Activated CD8-positive, alpha-beta memory T cell treated with anti-CD3 and anti-CD28 coated beads, Interleukin-2, amount 50 U/mL, for 1 hour (primary cell): ENCODE measurements around the gene HS1BP3.

Experiments
- DNase-seq: peaks from one replicate; pipeline ENCODE4 v3.0.0-alpha.2; 2020; ENCODE audit errors: extremely low read depth

Gene HS1BP3

DNA sequence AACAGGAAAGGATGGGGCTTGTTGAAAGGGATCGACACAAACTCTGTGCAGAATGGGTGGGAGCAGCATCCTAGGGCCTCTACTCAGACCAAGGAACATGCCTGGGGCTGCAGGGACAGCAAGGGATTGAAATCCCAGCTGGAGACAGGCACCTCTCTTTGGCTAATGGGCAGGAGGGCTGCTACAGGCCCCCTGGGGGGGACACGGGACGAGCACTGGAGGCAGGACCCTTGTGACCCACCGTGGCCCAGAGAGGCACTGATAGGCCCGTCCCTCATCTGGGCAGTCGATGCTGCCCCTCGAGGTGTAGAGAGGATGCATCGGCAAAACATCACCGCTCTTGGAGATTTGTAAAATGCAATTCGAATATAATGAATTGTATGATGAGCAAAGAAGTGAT is 5.1 kb downstream of the HS1BP3 start:
- DNase-seq, result no peak

DNA sequence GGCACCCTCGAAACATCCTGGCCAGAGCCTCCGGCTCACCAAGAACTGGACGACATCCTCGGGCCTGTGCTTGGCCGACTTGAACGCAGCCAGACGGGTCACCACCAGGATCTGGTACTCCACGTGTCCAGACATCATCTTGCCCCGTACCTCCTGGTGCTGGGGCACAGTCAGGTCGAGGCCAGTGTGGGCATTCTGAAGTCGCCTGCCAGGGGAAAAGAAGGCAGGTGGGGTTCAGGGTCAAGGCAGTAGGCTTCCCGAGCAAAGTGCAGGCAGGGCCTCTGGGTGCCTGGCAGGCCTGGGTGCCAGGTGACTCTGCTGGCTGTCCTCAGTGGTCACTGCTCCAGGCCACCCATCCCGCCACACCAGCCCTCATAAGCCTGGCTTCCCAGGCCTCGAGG is 5.6 kb downstream of the HS1BP3 start:
- DNase-seq, result no peak

DNA sequence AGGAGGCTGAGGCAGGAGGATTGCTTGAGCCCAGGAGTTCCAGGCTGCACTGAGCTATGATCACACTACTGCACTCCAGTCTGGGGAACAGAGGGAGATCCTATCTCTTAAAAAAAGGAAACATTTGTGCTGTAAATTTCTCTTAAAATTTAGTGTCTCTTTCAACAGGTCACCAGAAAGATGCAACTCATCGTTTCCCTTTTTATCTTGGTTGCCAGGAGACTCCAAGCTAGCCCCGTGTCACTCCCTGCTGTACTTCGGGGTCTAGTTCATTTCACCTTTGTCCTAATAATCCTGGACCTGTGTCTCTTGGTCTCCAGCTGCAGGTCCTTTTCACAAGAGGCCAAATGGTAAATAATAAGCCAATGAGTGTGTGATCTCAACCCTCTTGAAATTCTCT is 7.1 kb downstream of the HS1BP3 start:
- no peak for DNase-seq

DNA sequence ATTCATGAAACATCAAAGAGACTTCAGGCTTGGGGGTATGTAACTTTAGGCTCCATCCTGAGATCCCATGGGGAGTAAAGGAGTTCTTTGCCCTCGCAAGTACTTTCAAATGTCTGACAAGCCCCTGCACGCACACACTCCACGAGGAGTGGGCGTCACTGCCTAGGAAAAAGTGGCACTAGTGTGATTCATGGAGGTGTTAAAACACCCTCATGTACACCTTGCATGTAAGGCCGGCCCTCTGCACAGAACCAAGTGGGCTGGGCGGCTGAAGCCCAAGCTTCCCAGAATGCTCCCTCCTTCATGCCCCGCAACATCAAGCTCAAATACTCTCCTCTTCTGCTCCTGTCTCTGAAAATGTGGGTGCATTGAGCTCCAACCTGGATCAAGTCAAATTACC is 7.8 kb downstream of the HS1BP3 start:
- no peak for DNase-seq

DNA sequence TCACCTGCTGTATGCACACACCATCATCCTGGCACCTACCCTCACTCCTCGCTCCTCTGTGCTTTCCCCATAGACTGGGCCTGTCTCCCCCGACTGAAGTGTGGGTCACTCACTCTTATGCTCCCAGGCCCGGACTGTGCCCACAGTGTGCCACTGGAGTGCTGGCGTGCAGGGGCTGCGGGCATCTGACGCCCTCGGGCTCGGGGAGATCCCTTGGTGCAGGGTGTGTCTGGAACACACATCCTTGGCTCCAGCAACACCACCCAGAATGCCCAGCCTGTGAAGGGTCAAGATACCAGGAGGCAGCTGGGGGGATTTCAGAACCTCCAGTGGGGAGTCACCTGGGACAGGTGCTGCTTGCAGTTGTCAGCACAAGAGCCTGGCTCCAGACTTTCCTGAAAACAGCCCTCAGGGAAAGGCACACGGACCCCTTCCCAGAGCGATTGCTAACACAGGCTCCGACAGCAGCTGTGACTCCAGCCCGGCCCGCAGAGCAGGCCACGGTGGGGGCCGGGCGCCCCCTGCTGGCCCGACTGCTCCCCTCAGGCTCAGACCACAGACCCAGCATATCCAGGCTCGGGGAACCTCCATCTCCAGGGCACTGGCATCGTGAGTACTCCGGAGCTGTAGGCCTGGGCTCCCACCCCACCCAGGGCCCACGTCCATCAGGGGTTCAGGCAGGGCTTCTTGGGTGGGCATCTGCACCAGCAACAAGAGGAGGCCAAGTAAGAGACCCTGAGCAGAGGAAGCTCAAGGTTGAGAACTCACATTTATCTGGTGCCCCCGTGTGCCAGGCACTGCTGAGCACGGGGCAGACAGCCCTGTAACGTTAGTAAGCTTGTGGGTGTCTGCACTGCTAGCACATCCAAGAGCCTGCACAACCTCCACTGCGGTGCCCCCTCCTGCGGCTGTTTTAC is 8.6 kb downstream of the HS1BP3 start:
- DNase-seq, result no peak

DNA sequence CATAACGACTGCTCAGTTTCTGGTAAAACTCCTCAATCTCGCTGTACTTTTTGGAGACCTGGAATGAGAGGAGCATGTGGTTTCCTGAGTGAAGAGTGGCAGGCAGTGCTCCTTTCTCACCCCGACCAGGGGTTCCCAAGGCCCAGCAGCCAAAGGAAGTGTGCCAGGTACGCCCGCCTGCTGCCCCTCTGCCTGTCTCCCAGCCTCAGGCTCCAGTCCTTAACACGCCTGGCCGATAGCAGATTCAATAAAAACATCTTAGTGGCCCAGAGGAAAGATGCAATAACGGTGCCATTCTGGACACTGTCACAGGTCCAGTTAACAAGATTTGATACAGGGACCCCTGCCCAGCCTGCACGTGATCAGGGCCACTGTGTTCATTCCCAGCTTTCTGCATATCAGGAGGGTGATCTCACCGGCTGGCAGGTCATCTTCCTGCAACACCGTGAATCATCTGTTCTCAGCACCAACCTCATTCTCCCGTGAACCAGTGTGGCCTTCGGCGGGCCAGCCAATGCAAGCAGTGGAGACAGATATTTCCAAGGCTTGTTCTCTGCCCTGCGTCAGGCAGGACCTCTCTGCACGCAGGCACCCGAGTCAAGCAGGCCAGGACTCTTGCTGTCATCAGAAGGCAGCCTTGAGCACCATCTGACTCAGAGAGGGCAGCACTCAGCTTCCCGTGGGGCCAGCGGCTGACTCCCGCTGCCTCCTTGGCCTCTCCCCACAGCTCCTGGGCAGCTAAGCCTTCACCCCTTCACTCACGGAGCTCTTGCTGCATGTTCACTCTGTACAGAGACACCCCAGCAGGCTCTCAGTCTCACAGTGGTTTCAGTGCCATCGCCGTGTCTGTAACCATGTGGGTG is 9.5 kb downstream of the HS1BP3 start:
- no peak for DNase-seq

DNA sequence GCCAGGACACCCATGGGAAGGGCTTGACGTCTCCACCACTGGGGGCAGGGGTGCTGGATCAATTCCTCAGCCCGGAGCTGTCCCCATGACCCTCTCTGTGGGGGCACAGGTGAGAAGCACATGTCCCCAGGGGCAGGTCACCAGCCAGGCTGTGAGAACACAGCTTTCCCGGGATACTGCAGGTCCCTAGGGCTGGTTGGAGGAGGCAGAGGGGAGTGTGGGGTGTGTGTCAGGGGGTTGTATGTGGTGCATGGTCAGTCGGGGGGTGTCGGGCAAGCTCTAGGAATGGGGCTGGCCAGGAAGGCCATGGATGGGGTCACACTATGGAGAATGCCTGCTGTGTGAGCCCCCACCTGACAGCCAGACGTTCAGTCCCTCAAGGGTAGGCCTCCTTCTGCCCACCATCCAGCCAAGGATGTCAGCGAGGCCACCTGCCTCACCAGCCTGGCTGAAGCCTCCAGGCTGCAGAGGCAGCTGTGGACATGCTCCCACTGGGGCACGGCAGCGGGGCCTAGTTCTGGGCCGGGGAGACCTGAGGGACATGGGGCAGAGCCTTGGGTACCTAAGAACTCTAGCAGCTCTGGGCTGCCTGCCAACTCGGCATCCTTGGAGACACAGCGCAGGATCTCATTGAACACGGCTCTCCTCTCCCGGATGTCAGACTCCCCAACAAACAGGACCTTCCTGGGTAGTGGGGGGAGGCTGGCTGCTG is 10.3 kb downstream of the HS1BP3 start:
- no peak for DNase-seq

DNA sequence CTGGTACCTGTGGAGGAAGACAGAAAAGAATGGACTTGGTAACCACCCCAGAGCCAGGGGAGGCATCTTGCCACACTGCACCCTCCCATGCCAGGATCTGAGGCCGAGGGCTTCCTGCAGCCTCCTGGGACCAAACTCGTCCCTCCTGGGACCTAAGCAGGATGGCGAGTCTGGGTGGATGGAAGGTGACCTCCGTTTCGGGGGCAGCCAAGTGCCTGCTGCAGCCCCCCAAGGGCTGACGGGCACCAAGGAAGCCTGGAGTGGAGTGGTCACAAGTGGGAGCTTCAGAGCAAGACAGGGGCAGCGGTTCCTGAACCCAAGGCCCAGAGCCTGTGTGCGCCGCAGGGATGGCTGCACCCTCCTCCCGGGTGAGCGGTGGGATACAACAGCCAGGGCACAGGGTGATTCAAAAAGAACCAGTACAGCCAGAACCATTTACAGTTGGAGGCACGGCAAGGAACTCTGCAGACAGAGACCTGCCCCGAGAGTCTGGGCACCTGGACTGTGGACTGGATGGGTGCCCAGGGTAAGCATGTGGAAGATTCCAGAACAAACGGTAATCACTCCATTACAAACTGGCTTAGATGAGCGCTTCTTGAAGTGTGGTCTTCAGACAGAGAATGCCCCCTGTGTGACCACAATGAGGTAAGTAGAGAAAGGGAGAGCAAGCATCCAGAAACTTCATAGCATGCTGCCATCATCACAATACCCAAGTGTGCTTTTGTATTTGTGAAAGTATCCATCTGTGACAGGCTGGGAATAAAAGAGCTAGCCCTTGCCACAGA is 12.1 kb downstream of the HS1BP3 start:
- DNase-seq, result no peak

DNA sequence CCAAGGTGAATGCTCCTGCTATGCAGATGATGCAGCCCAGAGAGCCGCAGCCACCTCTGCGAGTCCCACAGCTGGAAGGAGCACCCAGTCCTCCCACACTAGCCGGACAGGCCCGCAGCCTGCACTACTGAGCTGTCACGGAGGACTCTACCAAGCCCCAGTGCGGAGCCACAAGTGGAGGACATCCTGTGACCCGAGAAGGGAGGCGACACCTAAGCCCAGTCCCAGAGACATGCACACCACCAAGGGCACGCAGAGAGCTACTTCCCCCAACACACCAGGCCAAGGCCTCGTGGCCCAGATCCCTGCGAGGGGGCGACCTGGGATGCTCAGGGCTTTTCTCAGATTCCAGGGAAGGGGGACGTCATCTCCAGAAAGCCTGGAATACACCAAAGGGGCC is 12.9 kb downstream of the HS1BP3 start:
- no peak for DNase-seq

DNA sequence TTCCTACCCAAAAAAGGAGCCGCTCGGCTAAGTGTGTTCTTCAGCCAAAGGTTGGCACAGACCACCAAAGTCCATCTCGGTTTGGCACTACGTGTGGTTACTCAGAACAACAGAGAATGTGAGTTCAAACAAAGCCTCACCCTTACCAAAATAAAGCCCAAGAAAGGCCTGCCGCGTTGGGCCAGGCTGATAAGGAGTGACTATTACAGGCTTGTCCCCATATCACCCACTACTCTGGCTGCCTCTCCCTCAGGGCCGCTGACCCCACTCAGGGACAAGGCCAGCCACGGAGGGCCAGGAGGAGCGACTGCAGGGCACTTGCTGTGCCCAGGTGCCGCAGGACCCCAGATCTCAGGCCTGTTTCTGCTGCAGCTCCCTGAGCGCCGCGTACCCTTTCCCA is 13.8 kb downstream of the HS1BP3 start:
- DNase-seq, result no peak

DNA sequence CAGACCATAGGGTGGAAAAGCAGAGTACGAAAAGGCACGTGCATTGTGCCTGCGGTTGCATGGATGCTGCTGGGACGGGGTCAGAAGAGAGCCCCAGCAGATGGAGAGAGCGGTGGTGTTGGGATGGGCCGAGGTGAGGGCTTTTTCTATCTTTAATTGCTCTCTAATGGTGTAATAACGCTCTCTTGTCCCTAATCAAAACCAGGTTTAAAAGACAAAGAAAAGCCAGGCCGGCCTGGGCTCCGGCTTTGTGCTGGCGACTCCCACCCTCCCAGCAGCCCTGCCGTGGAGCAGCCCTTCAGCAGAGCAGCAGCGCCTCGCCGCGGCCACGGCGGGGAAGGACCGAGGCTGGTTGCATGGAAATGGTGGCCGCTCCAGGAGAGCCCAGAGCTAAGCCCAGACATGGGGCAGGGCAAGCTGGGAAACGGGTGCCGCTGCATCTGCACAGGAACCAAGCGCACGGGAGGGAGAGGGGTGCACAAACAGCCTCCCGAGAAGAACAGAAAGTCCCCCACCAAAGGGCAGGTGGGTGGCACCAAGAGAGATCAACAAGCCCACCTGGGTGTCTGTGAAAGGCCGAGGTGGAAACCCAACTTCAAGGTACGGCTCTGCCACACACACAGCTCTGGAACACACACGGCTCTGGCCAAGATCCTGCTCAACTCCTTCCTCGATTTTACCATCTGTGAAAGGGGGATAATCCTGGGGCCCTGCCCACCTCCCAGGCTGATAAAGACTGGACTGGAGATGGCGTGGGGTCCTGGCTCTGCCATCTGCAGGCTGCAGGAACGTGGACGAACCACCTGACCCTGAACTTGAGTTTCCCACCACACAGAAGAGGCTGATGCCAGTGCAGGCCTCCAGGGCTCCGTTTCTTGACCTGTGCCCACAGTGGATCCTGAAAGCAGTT is 15.0 kb downstream of the HS1BP3 start:
- DNase-seq, result no peak

DNA sequence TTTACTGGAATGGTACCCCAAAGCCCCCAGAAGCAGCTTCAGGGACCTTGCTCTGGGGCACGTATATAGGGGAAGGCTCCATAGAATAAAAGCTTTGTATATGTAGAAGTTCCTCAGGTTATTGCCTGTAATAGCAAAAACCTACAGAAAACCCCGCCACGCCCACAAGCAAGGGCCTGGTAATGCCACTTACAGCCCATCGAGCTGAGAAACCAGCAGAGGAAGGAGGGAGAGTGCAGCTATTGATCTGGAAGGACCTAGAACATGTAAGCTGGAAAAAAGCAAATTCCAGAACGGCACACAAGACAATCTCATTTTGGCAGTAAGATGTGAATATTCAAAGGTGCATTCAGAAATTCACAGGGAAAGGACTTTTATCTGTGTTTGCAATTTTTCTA is 15.8 kb downstream of the HS1BP3 start:
- no peak for DNase-seq

DNA sequence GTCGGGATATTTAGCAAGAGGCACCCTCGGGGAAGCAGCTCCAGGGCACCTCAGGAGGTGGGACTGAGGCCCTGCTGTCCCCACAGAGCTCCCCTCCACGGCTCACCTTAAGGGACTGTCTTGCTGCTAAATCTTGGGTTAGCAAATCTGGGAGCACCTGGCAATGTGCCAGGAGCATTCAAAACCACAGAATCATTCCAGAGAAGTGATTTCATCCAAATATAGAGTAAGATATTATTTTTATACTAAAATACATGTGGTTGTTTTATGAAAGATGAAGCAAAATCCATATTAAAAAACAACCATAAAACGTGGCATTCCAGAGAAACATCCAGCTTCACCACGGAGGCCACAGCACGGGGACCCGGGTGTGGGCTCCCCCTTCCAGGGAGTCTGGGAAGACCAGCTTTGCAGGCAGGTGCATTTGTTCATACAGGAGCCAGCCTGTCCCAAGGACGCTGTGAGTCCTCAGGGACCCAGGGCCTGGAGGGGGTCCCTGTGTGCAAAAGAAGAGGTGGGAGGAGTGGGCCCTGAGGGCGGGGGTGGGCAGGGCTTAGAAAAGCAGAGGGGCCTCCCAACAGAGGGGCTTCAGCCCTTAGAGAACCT is 16.3 kb downstream of the HS1BP3 start:
- no peak for DNase-seq

DNA sequence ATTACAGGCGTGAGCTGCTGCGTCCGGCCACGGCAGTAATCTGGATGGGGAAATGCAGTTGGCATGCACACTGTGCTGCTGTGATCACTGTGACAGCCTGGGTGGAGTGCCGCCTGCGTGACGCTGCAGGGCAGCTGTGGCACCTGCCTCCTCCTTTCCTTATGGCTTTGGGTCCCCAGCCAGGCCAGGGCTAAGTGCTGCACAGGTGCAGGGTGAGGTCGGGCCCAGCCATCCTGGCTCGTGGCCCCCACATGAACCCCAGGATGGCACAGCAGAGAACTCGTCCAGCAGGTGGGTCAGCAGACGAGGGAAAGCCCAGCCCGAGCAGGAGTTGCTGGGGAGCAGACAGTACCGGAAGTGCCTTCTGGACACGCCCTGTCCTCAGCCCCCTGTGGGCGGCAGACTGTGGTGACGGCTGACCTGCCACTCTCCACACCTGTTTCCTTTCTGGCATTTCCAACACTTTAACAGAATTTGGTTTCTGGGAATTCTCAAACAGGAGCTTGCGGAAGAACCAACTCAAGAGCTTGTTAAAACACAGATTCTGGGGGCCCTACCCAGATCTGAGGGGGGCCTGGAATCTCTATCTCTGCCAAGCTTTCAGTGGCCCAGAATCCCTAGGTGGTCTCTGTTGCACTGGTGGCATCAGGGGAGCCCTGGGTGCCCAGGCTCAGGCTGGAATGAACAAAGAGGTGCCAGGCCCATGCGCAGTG is 16.9 kb downstream of the HS1BP3 start:
- no peak for DNase-seq

DNA sequence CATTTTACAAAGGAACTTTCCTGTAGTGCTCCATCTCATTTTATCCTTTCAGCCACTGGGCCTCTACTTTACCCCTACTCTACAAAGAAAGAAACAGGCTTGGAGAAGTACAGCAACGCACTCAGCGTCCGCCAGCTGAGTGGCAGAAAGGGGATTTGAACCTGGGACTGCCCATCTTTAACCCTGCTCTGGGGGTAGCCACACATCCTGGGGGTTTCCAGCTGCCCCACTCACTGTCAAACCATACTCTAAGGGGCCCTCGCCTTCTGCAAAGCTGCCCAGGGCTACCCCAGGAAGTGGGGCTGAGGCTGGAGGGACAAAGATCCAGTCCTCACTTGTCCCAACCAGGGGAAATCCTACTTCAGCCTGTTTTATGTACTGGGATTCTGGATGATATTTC is 17.9 kb downstream of the HS1BP3 start:
- DNase-seq, result no peak

DNA sequence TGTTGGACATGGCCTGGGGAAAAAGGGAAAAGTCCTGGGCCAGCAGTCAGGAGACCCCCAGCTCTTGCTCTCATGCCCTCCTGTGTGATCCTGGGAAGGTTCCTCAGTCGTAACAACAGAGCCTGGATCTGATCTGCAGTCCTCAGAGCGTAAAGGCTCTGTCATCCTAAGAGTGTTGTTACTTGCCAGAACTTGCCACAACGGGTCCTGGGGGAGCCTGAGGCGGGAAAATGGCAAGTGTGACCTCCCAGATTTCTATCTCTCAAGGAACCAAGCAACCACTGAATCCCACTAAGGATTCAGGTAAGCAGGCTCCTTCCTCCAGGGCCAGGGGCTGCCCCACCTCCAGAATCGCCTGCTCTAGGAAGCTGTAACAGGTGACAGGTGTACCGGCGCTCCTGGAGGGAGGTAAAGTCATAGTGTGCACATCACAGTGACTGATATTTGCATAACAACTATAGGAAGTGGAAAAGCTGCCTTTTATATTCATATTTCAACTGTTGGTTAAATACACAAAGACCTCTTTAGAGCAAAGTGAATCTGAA is 18.4 kb downstream of the HS1BP3 start:
- no peak for DNase-seq

DNA sequence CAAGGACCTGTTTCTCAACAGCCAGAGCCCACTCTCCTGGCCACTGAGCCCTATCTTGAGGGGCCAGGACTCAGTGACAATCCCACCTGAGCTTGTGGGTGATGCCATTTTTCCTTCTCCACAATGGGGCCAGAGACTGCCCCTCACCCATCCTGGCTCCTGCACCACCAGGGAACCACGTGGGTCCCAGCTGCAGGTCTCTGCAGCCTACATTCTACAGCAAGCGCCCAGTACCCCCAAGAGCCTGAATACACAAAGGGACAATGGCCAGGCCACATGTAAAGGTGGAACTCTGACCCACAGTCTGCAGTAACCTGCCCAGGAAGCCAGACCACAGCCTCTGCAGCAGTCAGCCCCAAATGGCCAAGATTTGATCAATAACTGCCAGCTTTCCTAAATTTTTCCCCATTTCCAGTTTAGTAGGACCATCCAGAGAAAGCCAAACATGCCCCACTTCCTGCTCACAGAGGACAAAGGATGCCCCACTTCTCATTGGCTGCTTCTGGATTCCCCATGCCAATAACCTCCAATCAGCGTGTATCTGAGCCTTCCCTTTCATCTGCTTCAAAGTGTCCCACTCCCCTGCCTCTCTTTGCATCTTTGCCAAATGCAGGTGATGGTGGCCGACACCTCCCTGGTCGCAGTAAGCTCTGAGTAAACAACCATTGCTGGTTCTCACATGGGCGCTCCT is 19.1 kb downstream of the HS1BP3 start:
- DNase-seq, result no peak

DNA sequence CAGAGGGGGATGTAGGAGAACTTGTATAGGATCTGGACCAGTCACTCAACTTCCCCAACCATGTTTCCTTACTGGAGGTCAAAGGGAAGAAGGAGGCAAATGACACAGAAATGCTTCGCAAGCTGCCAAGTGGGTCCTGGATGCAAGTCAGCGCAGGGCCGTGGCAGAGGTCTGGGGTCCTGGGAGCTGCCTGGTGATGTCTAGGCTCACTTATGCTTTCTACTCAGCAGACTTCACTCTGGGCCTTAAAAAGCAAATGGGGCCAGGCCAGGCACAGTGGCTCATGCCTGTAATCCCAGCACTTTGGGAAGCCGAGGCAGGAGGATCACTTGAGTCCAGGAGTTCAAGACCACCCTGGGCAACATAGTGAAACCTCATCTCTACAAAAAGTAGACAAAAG is 19.9 kb downstream of the HS1BP3 start:
- no peak for DNase-seq
